Measurements from ENCODE around the gene ZNF442.

DNA sequence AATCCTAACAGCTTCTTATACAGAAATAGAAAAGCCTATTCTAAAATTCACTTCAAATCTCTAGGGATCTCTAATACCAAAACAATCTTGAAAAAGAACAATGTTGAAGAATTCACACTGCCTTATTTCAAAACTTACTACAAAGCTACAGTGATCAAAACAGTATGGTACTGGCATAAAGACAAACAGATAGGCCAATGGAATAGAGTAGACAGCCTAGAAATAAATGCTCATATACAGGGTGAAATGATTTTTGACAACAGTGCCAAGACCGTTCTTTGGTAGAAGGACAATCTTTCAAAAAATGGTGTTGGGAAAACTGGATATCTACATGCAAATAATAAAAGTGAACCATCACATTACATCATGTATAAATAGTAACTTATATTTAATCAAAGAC lies 20.3 kb downstream of the ZNF442 start:
- TF ChIP-seq EZH2 (IDR thresholded peaks at IDR 0.05; ENCODE audit: low read length, unreplicated experiment) (no peak), EZH2phosphoT487 (IDR thresholded peaks at IDR 0.05; ENCODE audit: borderline replicate concordance, low read length) (no peak)
- TF ChIP-seq, protein P1, sequence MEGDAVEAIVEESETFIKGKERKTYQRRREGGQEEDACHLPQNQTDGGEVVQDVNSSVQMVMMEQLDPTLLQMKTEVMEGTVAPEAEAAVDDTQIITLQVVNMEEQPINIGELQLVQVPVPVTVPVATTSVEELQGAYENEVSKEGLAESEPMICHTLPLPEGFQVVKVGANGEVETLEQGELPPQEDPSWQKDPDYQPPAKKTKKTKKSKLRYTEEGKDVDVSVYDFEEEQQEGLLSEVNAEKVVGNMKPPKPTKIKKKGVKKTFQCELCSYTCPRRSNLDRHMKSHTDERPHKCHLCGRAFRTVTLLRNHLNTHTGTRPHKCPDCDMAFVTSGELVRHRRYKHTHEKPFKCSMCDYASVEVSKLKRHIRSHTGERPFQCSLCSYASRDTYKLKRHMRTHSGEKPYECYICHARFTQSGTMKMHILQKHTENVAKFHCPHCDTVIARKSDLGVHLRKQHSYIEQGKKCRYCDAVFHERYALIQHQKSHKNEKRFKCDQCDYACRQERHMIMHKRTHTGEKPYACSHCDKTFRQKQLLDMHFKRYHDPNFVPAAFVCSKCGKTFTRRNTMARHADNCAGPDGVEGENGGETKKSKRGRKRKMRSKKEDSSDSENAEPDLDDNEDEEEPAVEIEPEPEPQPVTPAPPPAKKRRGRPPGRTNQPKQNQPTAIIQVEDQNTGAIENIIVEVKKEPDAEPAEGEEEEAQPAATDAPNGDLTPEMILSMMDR (conservative IDR thresholded peaks at IDR 0.05; ENCODE audit: low read depth, low read length) = no peak
